H1 (cell line): ENCODE measurements around the gene CENATAC. TPM values are rescaled to one million over a fixed set of nuclear protein-coding genes. Genes with fewer than 3 reads are reported as not detected.

Experiments used
- CTCF ChIA-PET: fragments of 300-600 bp; sonication (Branson Sonifier 250); formaldehyde crosslinking; loops from one replicate; lab custom pipeline; 2021; ENCODE audit not compliant: partially characterized antibody; lab: Charles Lee
- POLR2A ChIA-PET: fragments of 300-600 bp; sonication (Branson Sonifier 250); formaldehyde crosslinking; loops from one replicate; lab custom pipeline; 2021; ENCODE audit warnings: inconsistent platforms; ENCODE audit not compliant: partially characterized antibody; lab: Charles Lee
- DNase-seq, 2 experiments: peaks; one replicate each; pipeline versions ENCODE4 v3.0.0 to v3.0.0-alpha.2; 2010 to 2022; ENCODE audit warnings: low spot score in 2 of 2, low read depth in 1 of 2, mixed read lengths in 1 of 2
- FAIRE-seq: peaks from 2 replicates; lab custom pipeline; 2011; peaks lifted over from hg19 to GRCh38; lab: Jason Lieb, UNC
- H2AFZ ChIP-seq: 2 replicates; pipeline ENCODE4 v1.8.1; 2012; ENCODE audit warnings: low read length, inconsistent platforms
- H2AK5ac ChIP-seq: 2 replicates; pipeline ENCODE4 v1.6.1; 2013; ENCODE audit warnings: low read depth, low read length
- H2BK120ac ChIP-seq: replicated peaks from 2 replicates; pipeline ENCODE3; 2013; ENCODE audit warnings: low read depth, low read length, inconsistent platforms
- H2BK12ac ChIP-seq: 2 replicates; pipeline ENCODE4 v1.6.1; 2013; ENCODE audit warnings: low read depth, low read length
- H2BK15ac ChIP-seq: 2 replicates; pipeline ENCODE4 v1.6.1; 2013; ENCODE audit warnings: low read length
- H2BK20ac ChIP-seq: 2 replicates; pipeline ENCODE4 v1.6.1; 2013; ENCODE audit warnings: low read length
- H2BK5ac ChIP-seq: 2 replicates; pipeline ENCODE4 v1.6.1; 2013; ENCODE audit warnings: low read depth, low read length
- H3K14ac ChIP-seq: 2 replicates; pipeline ENCODE4 v1.6.1; 2013; ENCODE audit warnings: inconsistent platforms; ENCODE audit not compliant: insufficient read length
- H3K18ac ChIP-seq: 2 replicates; pipeline ENCODE4 v1.6.1; 2013; ENCODE audit warnings: low read length; ENCODE audit errors: extremely low read depth
- H3K23ac ChIP-seq: 2 replicates; pipeline ENCODE4 v1.6.1; 2013; ENCODE audit warnings: inconsistent platforms; ENCODE audit not compliant: insufficient read length
- H3K23me2 ChIP-seq: 2 replicates; pipeline ENCODE4 v1.6.1; 2013; ENCODE audit warnings: low read depth, low read length
- H3K27ac ChIP-seq: 2 replicates; pipeline ENCODE4 v1.6.1; 2011; ENCODE audit warnings: low read depth, low read length, inconsistent platforms
- H3K27me3 ChIP-seq, 4 experiments: replicated peaks in 1 of 4; 1 replicate in 1 of 4; 2 replicates in 3 of 4; pipeline versions ENCODE4 v1.6.1 to v1.8.1; 2011 to 2013; ENCODE audit warnings: low read length in 3 of 4, mild to moderate bottlenecking in 3 of 4, inconsistent platforms in 2 of 4, mixed read lengths in 2 of 4, moderate library complexity in 1 of 4; ENCODE audit not compliant: control insufficient read depth in 3 of 4, insufficient read depth in 3 of 4; ENCODE audit errors: extremely low read depth in 1 of 4
- H3K36me3 ChIP-seq, 4 experiments: 2 replicates each; pipeline versions ENCODE4 v1.6.1 to v1.8.1; 2011 to 2013; ENCODE audit warnings: mild to moderate bottlenecking in 4 of 4, low read length in 3 of 4, moderate library complexity in 2 of 4, control low read depth in 1 of 4, inconsistent platforms in 1 of 4; ENCODE audit not compliant: insufficient read depth in 4 of 4, control insufficient read depth in 2 of 4
- H3K4ac ChIP-seq: replicated peaks from 2 replicates; pipeline ENCODE3; 2013; ENCODE audit warnings: low read length, low read depth, mixed read lengths, inconsistent platforms; ENCODE audit not compliant: insufficient read length
- H3K4me1 ChIP-seq, 4 experiments: replicated peaks in 1 of 4; 1 replicate in 1 of 4; 2 replicates in 3 of 4; pipeline versions ENCODE4 v1.6.1 to v1.8.1; 2011 to 2013; ENCODE audit warnings: low read length in 3 of 4, inconsistent platforms in 2 of 4, mixed read lengths in 1 of 4; ENCODE audit not compliant: insufficient read depth in 4 of 4, control insufficient read depth in 3 of 4
- H3K4me2 ChIP-seq, 2 experiments: 2 replicates each; pipeline versions ENCODE4 v1.6.1 to v1.8.1; 2011 to 2013; ENCODE audit warnings: low read depth in 2 of 2, low read length in 2 of 2, control low read depth in 1 of 2, inconsistent platforms in 1 of 2, mild to moderate bottlenecking in 1 of 2; ENCODE audit not compliant: insufficient read depth in 1 of 2
- H3K4me3 ChIP-seq, 4 experiments: fragments of 200-600, 300-600 bp in 1 of 4; sonication (generic), shearing (Covaris generic), sonication (Bioruptor Twin) in 1 of 4; 2 replicates each; pipeline versions ENCODE4 v1.5.1 to v1.8.1; 2011 to 2016; ENCODE audit warnings: low read length in 4 of 4, low read depth in 3 of 4, control low read depth in 2 of 4, inconsistent platforms in 2 of 4, mild to moderate bottlenecking in 2 of 4, mixed read lengths in 1 of 4, moderate library complexity in 1 of 4; ENCODE audit not compliant: insufficient read depth in 2 of 4; ENCODE audit errors: extremely low read depth in 1 of 4
- H3K56ac ChIP-seq: replicated peaks from 2 replicates; pipeline ENCODE3; 2013; ENCODE audit warnings: low read depth, mild to moderate bottlenecking, mixed read lengths, low read length, inconsistent platforms; ENCODE audit not compliant: insufficient read length
- H3K79me1 ChIP-seq: 2 replicates; pipeline ENCODE4 v1.6.1; 2013; ENCODE audit warnings: low read depth, low read length, control low read depth
- H3K79me2 ChIP-seq, 2 experiments: 2 replicates each; pipeline versions ENCODE4 v1.6.1 to v1.8.1; 2012 to 2013; ENCODE audit warnings: low read length in 2 of 2, mild to moderate bottlenecking in 2 of 2, inconsistent platforms in 1 of 2; ENCODE audit not compliant: insufficient read depth in 2 of 2, control insufficient read depth in 1 of 2
- H3K9ac ChIP-seq, 4 experiments: replicated peaks in 1 of 4; 1 replicate in 1 of 4; 2 replicates in 3 of 4; pipeline versions ENCODE4 v1.6.1 to v1.8.1; 2011 to 2013; ENCODE audit warnings: low read depth in 3 of 4, low read length in 3 of 4, control low read depth in 2 of 4, mild to moderate bottlenecking in 2 of 4, moderate library complexity in 2 of 4, inconsistent platforms in 1 of 4; ENCODE audit errors: extremely low read depth in 1 of 4
- H3K9me3 ChIP-seq, 2 experiments: 2 replicates each; pipeline versions ENCODE4 v1.6.1 to v1.8.1; 2012 to 2013; ENCODE audit warnings: mild to moderate bottlenecking in 2 of 2, moderate library complexity in 2 of 2, control low read depth in 1 of 2, inconsistent platforms in 1 of 2, low read depth in 1 of 2, low read length in 1 of 2, mixed read lengths in 1 of 2; ENCODE audit not compliant: insufficient read depth in 2 of 2
- H4K20me1 ChIP-seq, 2 experiments: replicated peaks in 1 of 2; 2 replicates each; pipeline versions ENCODE3 to v1.8.1; 2011 to 2013; ENCODE audit warnings: inconsistent platforms in 2 of 2, low read length in 2 of 2, mild to moderate bottlenecking in 1 of 2; ENCODE audit not compliant: insufficient read depth in 2 of 2, control insufficient read depth in 1 of 2
- H4K5ac ChIP-seq: 2 replicates; pipeline ENCODE4 v1.6.1; 2013; ENCODE audit warnings: low read length, low read depth, mixed read lengths, inconsistent platforms; ENCODE audit not compliant: insufficient read length
- H4K8ac ChIP-seq: 2 replicates; pipeline ENCODE4 v1.8.0; 2013; ENCODE audit warnings: mild to moderate bottlenecking, moderate library complexity, low read length, inconsistent platforms; ENCODE audit not compliant: insufficient read depth; ENCODE audit errors: extremely low read depth
- H4K91ac ChIP-seq: replicated peaks from 2 replicates; pipeline ENCODE3; 2013; ENCODE audit warnings: low read length, mixed read lengths, inconsistent platforms; ENCODE audit not compliant: insufficient read length
- WGBS, 2 experiments: shearing (Covaris generic) in 1 of 2; methylation state at CpG; one replicate each; pipeline versions ENCODE4 v1.1.6 to v1.1.7; 2013 to 2015; ENCODE audit warnings: low lambda C conversion rate in 2 of 2, mixed read lengths in 2 of 2, inconsistent platforms in 1 of 2, low coverage in 1 of 2, missing lambda C conversion rate in 1 of 2; ENCODE audit not compliant: insufficient replicate concordance in 2 of 2, insufficient coverage in 1 of 2, insufficient read length in 1 of 2; ENCODE audit errors: extremely low coverage in 1 of 2, missing lambda C conversion rate in 1 of 2; 5-methylcytosine and 5-hydroxymethylcytosine counted together
- polyA plus RNA-seq, 7 experiments: library from polyadenylated mRNA; depleted of rRNA in 3 of 7; stranded (reverse) in 5 of 7; unstranded in 2 of 7; fragments of >200 nt in 5 of 7; fragments of 200-250 nt in 2 of 7; gene quantifications; 1 replicate in 5 of 7; 2 replicates in 1 of 7; 4 replicates in 1 of 7; pipeline versions ENCODE4 v1.2.1 to v1.2.3, GENCODE V29; 2011 to 2013; ENCODE audit warnings: missing spikeins in 2 of 7, mixed read lengths in 2 of 7
- total RNA-seq: library from RNA; stranded (reverse); fragmentation: NEBNext Ultra II Directional; extraction: Animal tissue kit (Norgen Biotek cat#: 25700); gene quantifications from 2 replicates; pipeline ENCODE4 v1.2.1, GENCODE V29; 2021
- TF ChIP-seq, protein P1 (sequence below): IDR thresholded peaks from 2 replicates; pipeline ENCODE4 v1.6.1; 2011; ENCODE audit warnings: low read depth, mild to moderate bottlenecking, low read length; ENCODE audit not compliant: insufficient read depth
- TF ChIP-seq, protein P2 (sequence below): IDR thresholded peaks from 2 replicates; pipeline ENCODE4 v1.6.1; 2012; ENCODE audit warnings: inconsistent platforms

The CENATAC gene
- total and polyA plus RNA-seq, 2 of the 8 experiments (the other 6 are each of a cell fraction or from before 2014, with no cell fraction given) = 22.7 to 36.4 TPM

DNA sequence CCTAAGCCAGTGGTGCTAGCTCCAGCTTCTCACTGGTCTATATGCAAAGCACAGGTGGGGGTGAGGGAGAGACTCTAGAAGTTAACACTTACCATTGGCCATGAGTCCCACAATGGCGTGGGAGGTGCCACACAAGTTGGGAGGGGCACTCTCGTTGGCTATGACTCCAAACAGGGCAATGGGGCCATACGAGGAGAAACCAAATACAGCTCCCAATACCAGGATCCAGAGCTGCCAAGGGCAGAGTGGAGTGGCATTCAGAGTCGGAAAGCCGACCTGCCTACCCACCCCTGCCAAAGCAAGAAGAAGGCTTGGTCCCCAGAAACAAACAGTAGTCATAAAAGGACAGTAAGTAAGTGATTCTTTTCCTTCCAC is 27.1 kb downstream of the CENATAC start:
- CTCF ChIA-PET = interaction anchor here (0.8 to 1.2 kb wide), 4 partner anchors 9 to 281 kb away, joined by 3 to 5 read pairs (median 3); partner anchors contain the start of gene VPS11
- 86% methylated on average over 5 of the region's 5 CpGs; no CpG with 5 or more reads in 1 of the 2 experiments for WGBS, 2 experiments

More for the DNA sequence above, 27.1 kb downstream of the CENATAC start:
- Histone ChIP-seq H3K4ac (no peak overlapping the region), H3K79me1 (peaks cover 17% of the 10 kb centered on the region), H4K5ac (no peak overlapping the region), H4K8ac (no peak overlapping the region), H3K14ac (no peak overlapping the region), H3K79me2 (peaks cover under 1 to 32% of the 10 kb centered on the region in 2 experiments; a peak in 3 of 4 replicates), H4K20me1 (peaks cover 3 to 18% of the 10 kb centered on the region in 2 experiments), H2BK5ac (no peak overlapping the region), H3K4me1 (peaks cover 6 to 13% (median 11%) of the 10 kb centered on the region in 4 experiments), H4K91ac (no peak overlapping the region), H3K36me3 (peaks cover 14 to 66% (median 37%) of the 10 kb centered on the region in 4 experiments), H3K4me3 (no peak overlapping the region), H3K27ac (no peak overlapping the region), H2AK5ac (no peak overlapping the region), H3K23me2 (peaks cover 5% of the 10 kb centered on the region; the same call in 1 of the 2 replicates), H3K56ac (no peak overlapping the region), H3K18ac (no peak overlapping the region), H3K9ac (no peak overlapping the region), H3K4me2 (no peak overlapping the region), H3K27me3 (no peaks in the 10 kb centered on the region), H2BK12ac (no peak overlapping the region), H2BK20ac (no peak overlapping the region), H3K23ac (no peak overlapping the region), H2BK120ac (no peak overlapping the region), H3K9me3 (no peaks in the 10 kb centered on the region), H2AFZ (no peak overlapping the region), H2BK15ac (no peak overlapping the region)
- POLR2A ChIA-PET = interaction anchor here (0.7 to 9.7 kb wide), 12 partner anchors 12 to 70 kb away, joined by 3 to 224 read pairs (median 4); partner anchors contain the start of genes HYOU1, RPS25 and TRAPPC4
- TF ChIP-seq, protein P1, sequence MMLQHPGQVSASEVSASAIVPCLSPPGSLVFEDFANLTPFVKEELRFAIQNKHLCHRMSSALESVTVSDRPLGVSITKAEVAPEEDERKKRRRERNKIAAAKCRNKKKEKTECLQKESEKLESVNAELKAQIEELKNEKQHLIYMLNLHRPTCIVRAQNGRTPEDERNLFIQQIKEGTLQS = no peak
- TF ChIP-seq, protein P2, sequence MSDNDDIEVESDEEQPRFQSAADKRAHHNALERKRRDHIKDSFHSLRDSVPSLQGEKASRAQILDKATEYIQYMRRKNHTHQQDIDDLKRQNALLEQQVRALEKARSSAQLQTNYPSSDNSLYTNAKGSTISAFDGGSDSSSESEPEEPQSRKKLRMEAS = no peak
- FAIRE-seq (no peak), DNase-seq (no peak)
